DMS 273 treated with DMSO at 0.1 percent for 48 hours (cell line): ENCODE results near the gene SSX2.
"Not testable (repeated sequence)": the region's sequence is repeated elsewhere in the genome, so short reads cannot be mapped to it uniquely, and the experiment has no call there.

ENCODE experiments used
- DNase-seq: peaks from one replicate; lab custom pipeline; 2025; lab: John Stamatoyannopoulos, UW

Gene SSX2

DNA sequence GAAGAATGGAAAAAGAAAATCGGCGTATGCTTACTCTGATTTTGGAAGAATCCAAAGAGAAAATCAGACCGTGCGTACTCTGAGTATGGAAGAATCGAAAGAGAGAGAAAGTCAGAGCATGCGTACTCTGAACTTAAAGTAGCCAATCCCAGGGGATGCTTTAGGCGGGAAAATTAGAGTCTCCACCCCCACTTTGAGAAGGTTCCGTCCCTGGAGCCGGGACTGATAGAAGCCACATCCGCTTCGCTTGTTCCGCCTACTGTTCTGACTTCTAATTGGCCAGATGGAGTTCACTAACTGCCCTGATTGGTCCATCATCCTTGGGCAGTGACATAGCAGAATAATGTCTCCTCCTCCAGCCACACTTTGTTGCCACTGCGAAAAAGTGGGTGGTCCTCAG is at the start of gene SSX2:
Gene SSX2 (minus strand): TSS at position 101 of the 400 bp plus-strand sequence. CDS start 1,429 bp downstream, outside the sequence.
- DNase-seq, result not testable (repeated sequence)

- not testable (repeated sequence) for DNase-seq
Observed at GRCh38 chrX:52750952-52751351, 44.0 kb upstream of the SSX2 start, which contains the start of gene SSX2B. Gene SSX2B (plus strand): TSS chrX:52751252. CDS start chrX:52752681, 1,429 bp downstream.

- DNase-seq, result not testable (repeated sequence)
Observed at GRCh38 chrX:52692034-52692433, 14.9 kb downstream of the SSX2 start.

DNA sequence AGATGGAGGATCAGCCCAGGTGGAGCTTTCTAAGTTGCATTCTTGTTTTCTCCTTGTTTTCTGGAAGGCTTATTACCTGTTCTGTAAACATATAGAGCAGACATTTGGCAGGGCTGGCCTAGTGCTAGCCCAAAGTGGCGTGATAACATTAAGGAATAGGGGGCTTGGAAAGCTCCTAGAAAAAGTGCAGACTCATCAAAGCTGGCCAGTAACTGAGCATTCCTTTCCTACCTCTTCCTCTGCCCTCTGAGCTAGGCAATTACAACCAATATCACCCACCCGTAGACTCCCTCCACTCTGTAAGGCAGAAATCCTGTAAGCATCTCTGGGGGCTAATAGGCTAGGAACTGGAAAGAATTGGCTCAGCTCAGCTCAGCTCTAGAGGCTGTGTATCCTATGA is 44.8 kb downstream of the SSX2 start:
- DNase-seq, result not testable (repeated sequence)

GRCh38 chrX:52655475-52655874 is 51.5 kb downstream of the SSX2 start:
- DNase-seq, result not testable (repeated sequence)

DNA sequence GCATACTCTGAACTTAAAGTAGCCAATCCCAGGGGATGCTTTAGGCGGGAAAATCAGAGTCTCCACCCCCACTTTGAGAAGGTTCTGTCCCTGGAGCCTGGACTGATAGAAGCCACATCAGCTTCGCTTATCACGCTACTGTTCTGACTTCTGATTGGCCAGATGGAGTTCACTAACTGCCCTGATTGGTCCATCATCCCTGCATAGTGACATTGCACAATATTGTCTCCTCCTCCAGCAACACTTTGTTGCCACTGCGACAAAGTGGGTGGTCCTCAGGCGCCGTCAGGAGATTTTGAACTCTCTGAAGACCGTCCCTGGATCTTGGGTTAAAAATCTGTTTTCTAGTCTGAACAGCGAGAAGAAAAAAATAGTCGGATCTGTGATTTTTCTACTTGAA is 52.2 kb downstream of the SSX2 start, which contains the start of gene SSX7:
Gene SSX7 (minus strand): TSS at position 101 of the 400 bp plus-strand sequence. CDS start 1,428 bp downstream, outside the sequence.
- not testable (repeated sequence) for DNase-seq

GRCh38 chrX:52650676-52651075 is 56.3 kb downstream of the SSX2 start:
- DNase-seq, result not testable (repeated sequence)

DNA sequence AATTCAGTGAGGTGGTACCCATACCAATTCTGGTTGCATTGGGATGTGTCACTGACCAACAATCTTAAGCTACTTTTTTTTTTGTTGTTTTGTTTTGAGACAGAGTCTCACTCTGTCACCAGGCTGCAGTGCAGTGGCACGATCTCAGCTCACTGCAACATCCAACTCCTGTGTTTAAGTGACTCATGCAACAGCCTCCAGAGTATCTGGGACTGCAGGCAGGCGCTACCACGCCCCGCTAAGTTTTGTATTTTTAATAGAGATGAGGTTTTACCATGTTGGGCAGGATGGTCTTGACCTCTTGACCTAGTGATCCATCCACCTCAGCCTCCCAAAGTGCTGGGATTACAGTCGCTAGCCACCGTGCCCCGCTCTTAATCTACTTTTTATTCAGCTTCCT is 58.0 kb downstream of the SSX2 start:
- not testable (repeated sequence) for DNase-seq
